Spleen (tissue), 7 donors: ENCODE measurements around the gene PYCR2.

Experiments
- CTCF ChIP-seq, 11 experiments: fragments of 200-600 bp in 7 of 11; fragments of 450-650 bp in 4 of 11; sonication (generic) in 4 of 11; IDR thresholded peaks in 8 of 11; conservative IDR thresholded peaks in 3 of 11; 1 replicate in 7 of 11; 2 replicates in 4 of 11; pipeline versions ENCODE4 v1.4.0 to v1.8.0; 2016 to 2021; ENCODE audit warnings: antibody characterized with exemption in 11 of 11, inconsistent platforms in 4 of 11, mild to moderate bottlenecking in 1 of 11
- POLR2A ChIP-seq, 3 donors: fragments of 450-650 bp; IDR thresholded peaks; one replicate each; pipeline ENCODE4 v1.5.1; 2017; ENCODE audit warnings: antibody characterized with exemption in 3 of 3, mild to moderate bottlenecking in 1 of 3
- donor health status: DM: no; HTN: no; CAD: no; lungs with moderate emphysema.
- donor health status: DM: no; HTN: no; CAD: no.
- donor health status: DM: no; HTN: no; CAD: no.

GRCh38 chr1:225881081-225881958 lies 42.7 kb downstream of the PYCR2 start:
- TF ChIP-seq CTCF (IDR thresholded peaks at IDR 0.05 in 8 of 11, conservative IDR thresholded peaks at IDR 0.05 in 3 of 11) (no peak), POLR2A (IDR thresholded peaks at IDR 0.05) (no peak)
